ENCODE data around the gene FRMD1. TPM values are rescaled to one million over a fixed set of nuclear protein-coding genes. Genes with fewer than 3 reads are reported as not detected.

The FRMD1 gene
- total RNA-seq, 1 donor from 2014 or later: 1.7 TPM

DNA sequence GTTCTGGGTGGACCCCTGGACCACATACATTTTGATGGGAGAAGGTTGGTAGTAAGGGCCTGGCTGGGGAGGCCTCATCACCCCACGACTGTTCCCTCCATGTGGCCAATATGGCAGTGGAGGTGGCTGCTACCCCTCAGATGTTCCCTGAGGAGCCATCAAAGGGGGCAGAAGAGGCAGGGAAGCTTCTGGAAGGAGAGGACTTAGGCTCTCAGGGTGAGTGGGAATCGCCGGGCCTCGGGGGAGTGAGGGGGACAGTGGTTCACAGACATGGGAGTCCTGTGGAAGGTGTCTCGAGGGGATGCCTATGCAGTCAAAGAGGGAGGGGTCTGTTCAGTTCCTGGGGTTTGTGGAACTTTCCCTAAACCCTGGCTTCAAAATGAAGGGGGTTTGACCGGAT, 32.9 kb upstream of the FRMD1 start:
- no peak for DNase-seq (ENCODE audit: low spot score)

- DNase-seq (ENCODE audit: low spot score): no peak
These were observed 31.4 kb upstream of the FRMD1 start for GRCh38 chr6:168110437-168110836.

GRCh38 chr6:168109171-168109570, 30.2 kb upstream of the FRMD1 start:
- DNase-seq (ENCODE audit: low spot score): no peak

DNA sequence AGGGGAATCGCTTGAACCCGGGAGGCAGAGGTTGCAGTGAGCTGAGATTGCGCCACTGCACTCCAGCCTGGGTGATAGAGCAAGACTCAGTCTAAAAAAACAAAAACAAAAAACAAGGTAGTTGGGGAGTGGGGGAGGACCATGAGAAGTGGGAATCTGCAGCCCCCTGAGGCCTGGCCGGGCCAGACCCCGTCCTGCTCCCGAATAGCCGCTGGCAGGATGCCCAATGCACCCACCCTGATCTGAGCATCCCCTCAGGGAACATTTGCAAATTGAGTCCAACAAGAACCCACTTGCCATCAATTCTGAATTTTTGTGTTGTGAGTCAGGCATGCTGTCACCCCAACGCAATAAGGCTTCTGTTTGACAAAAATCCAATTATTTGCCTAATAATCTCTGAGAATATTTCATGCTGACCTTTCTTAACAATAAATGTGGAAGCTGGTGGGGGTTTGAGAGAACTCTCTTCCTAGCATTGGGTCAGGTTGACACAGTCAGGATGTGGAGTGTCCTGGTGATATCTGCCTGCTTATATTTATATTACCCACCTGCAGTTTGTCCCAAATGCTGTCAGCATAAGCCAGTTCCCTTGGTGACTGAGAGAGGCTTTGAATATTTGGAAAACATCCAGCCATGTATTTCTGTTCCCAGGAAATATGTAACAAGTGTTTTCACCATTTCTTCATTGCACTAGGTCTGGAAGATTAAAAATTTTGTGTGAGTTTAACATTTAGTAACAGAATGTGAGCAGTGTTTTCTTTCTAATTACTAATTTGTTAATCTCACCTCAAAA, 28.4 kb upstream of the FRMD1 start:
- peak; percentile 34 for DNase-seq (ENCODE audit: low spot score)

DNA sequence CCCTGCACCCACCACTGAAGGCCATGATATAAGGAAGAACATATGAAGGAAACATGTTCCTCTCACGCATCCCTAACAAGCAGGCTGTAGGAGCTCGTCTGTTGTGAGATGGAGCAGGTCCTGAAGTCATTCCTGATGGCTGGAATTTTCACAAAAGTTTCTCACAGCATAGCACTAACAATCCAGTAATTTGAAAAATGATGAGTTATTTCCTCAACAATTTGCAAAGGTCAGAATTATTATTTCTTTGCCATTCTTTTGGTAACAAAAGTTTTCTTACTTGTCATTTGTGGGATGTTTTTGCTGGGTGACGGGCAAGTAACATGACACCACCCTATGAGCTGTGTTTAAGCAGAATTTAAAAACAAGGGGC, 27.6 kb upstream of the FRMD1 start:
- no peak for DNase-seq (ENCODE audit: low spot score)

GRCh38 chr6:168105813-168106632, 27.0 kb upstream of the FRMD1 start:
- DNase-seq (ENCODE audit: low spot score): peak; percentile 60

GRCh38 chr6:168104636-168105035, 25.6 kb upstream of the FRMD1 start:
- DNase-seq (ENCODE audit: low spot score): no peak

GRCh38 chr6:168103050-168103830, 24.2 kb upstream of the FRMD1 start:
- DNase-seq (ENCODE audit: low spot score): no peak

GRCh38 chr6:168102315-168102985, 23.4 kb upstream of the FRMD1 start:
- no peak for DNase-seq (ENCODE audit: low spot score)

- DNase-seq (ENCODE audit: low spot score): no peak
These were observed 22.7 kb upstream of the FRMD1 start for GRCh38 chr6:168101590-168102314.

DNA sequence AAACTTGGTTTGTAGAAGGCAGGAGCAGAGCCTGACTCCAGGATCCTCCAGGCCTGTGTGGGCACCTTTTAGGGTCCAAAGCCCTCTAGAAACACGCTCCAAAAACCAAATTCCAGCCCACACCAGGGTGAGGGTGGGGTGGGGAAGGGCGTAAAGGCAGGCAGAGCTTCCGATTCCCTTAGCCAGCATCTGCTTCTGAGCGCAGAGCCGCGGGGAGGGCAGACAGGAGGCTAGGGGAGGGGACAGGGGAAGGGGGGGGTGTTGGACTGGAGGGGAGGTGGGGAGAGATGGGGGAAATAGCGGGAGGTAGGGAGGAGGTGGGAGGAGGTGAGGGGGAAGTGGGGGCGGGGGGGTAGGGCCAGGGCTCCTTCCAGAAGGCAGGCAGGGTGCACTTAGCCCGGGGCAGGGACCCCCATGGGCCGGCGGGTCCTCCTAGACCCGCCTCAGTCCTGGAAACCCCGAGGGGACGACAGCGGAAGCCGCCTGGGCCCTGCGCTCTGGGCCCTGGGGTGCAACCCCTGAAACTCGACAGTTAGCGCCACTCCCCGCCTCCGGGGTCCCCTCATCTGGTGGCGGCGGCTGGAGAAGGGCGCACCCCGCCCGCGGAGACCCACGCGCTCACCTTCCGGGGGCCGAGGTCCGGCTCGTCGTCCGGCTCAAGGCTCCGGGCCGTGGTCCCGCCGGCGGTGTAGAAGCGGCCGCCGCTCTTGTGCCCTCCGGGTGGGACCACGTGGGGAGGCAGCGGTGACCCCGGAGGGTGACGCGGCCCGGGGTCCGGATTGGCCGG, 22.0 kb upstream of the FRMD1 start:
- no peak for DNase-seq (ENCODE audit: low spot score)

- DNase-seq (ENCODE audit: low spot score): no peak
These were observed 21.2 kb upstream of the FRMD1 start for GRCh38 chr6:168100011-168100802.

DNA sequence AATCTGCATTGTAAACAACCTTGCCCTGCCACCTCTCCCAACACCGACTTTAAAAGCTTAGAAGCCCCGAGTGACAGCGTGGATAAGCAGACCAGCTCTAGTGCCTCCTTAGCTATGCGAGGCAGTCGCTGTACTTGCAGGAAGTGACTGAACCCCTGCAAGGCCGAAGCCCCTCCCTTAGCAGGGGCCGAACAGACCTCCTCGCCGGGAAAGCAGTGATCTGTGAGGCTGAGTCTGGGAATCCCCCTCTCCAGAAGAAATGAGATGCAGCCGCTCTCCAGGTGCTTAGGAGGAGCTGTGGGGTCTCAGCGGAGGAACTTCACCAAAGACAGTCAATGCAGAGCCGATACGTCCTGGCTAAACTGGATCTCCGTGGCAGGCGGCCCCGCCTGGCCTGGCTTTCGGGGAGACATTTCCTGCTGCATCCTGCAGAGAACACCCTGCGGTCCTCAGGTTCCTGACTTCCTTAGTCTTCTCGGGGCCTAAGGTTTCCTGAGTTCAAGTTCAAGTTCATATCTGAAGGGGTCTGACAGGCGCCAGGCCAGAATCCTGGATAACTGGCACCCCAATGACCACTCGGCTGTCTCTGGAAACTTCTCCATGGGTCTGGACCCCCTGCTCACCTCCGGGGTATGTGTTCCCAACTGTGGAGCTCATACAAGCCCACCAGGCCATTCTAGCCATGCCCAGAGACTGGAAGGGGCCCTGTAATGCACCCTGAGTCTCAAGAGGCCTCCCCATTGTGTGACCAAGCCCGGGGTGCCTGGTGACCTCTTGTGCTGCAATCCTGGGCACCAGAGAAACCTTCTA, 20.4 kb upstream of the FRMD1 start:
- DNase-seq (ENCODE audit: low spot score): peak; percentile 24

DNA sequence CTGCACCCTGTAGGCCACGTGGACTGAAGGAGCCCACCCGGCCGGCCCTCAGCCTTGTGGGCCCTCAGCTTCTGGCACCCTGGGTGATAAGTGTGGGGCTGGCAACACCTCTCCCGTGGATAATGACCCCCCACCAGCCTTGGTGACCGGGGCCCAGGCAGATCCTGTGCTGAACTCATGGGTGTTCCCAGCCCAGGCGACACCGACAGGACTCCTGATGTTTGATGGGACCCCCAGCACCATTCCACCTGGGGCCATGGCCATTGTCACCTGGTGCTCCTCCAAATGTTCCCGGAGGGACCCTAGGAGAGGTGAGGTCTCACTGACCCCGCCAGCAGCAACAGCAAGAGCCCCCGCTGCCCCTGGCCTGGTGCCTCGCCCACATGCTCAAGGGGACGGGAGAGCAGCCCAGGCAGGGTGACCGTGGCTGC, 19.4 kb upstream of the FRMD1 start:
- DNase-seq (ENCODE audit: low spot score): no peak

DNA sequence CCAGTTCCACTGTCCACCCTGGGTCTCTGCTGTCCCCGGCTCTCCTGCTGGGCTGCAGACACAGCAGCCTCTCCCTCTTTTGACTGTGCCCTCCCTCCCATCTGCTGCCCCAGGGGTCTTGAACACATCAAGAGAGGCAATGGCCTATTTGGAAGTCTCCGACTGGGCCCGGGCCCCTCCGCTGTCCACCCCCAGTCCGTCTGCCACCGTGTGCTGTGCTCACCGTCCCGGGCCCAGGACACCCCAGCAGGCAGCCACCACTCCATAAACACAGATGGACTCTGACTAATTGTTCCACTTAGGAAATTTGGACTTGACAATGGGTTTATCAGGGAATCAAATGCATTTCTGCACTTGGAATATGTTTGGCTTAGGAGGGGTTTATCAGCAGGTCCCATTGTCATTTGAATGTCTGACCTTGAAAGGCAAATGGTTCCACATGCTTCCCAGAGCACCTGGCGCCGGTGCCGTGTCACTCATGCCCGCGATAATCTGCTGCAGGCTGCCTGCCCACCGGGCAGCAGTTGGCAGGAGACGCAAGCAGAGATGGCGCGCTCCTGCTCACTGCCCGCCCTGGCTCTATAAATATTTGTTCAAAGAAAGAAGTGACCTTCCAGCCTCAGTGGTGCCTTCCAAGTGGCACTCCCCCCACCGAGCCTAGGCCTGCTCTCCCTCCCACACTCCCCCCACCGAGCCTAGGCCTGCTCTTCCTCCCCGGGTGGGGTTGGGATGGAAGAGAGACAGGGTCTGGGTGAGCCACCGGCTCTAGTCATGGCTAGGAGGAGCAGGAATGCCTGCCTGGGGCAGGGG, 18.8 kb upstream of the FRMD1 start:
- DNase-seq (ENCODE audit: low spot score): no peak

- no peak for DNase-seq (ENCODE audit: low spot score)
These were observed 18.2 kb upstream of the FRMD1 start for GRCh38 chr6:168097221-168097620.

DNA sequence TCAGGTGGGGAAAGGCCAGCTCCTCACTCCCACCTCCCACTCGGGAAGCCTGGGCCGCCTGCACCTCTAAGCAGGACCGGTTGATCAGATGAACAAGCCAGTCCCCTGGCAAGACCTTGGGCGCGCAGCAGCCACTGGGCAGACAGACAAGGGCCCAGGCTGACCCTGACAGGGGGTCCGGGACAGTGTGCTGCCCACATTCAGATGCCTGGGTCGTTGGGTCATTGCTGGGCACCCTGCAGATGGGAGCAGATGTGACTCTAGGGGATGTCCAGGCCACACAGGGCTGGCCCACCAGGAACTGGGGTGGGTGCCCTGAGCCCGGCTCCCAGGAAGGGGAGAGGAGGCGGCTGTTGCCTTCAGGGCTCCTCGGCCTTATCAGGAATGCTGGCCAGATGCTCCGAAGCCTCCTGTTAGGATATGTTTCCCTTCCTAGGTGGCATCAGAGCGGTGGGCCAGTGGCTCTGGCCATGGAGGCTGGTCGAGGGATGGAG, 17.3 kb upstream of the FRMD1 start:
- no peak for DNase-seq (ENCODE audit: low spot score)
